B cell (primary cell): ENCODE results near the gene PROSER1.

Experiments used
- EZH2 ChIP-seq: IDR thresholded peaks from 2 replicates; pipeline ENCODE4 v1.6.1; 2012; ENCODE audit warnings: borderline replicate concordance, low read depth, mild to moderate bottlenecking, moderate library complexity, low read length; ENCODE audit not compliant: insufficient read depth, poor library complexity, severe bottlenecking
- TF ChIP-seq, protein P1 (sequence below): fragments of 200-600 bp; IDR thresholded peaks from one replicate; pipeline ENCODE4 v1.8.0; 2022; ENCODE audit warnings: antibody characterized with exemption, mild to moderate bottlenecking

DNA sequence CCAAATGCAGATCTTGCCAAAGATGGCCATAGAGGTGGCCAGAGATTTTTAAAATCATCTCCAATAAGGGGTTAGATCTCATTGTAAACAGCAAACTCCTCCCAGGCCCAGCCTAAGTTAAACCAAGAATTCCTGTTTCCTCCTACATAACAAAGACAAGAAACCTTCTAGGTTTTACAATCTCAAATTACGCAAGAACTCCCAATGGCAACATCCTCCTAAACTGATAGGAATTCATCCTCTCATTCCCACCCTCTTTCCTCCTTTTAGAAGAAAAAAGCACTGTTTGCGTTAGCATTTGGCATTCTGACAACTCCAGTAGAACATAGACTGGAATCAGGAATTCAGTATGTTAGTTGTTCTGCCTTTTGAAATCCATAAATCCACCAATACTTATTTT, 14.6 kb downstream of the PROSER1 start:
- TF ChIP-seq, protein P1, sequence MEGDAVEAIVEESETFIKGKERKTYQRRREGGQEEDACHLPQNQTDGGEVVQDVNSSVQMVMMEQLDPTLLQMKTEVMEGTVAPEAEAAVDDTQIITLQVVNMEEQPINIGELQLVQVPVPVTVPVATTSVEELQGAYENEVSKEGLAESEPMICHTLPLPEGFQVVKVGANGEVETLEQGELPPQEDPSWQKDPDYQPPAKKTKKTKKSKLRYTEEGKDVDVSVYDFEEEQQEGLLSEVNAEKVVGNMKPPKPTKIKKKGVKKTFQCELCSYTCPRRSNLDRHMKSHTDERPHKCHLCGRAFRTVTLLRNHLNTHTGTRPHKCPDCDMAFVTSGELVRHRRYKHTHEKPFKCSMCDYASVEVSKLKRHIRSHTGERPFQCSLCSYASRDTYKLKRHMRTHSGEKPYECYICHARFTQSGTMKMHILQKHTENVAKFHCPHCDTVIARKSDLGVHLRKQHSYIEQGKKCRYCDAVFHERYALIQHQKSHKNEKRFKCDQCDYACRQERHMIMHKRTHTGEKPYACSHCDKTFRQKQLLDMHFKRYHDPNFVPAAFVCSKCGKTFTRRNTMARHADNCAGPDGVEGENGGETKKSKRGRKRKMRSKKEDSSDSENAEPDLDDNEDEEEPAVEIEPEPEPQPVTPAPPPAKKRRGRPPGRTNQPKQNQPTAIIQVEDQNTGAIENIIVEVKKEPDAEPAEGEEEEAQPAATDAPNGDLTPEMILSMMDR, result no peak
- TF ChIP-seq EZH2, result no peak
